ENCODE results near the gene HOXD11.

Gene HOXD11

DNA sequence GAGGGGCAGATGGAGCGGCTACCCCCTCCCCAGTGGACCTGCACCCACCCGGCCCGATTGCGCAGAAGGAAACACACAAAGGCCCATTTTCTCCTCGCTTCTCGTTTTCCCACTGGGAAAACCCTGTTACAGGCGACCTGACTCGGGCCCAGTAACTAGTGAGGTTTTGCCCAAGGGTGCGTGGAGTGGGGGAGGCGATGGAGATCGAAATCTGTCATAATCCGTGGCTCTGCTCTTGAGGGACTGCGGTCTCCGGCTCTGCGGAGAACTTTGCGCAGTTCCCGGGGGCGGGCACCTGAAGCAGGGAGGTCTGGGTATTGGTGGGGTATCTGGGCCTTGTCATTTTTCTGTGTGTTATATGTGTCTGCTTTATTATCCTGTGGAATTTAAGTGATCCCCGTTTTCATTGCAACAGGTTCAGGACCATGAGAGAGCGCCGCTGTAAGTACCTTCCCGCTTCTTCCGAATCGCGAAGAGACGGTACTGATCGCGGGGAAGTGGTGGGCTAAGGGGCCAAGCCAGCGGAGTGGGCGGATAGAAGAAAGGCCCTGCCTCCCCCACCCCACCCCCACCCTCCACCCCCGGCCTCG is 40.2 kb downstream of the HOXD11 start:
- DNase-seq: no peak

DNA sequence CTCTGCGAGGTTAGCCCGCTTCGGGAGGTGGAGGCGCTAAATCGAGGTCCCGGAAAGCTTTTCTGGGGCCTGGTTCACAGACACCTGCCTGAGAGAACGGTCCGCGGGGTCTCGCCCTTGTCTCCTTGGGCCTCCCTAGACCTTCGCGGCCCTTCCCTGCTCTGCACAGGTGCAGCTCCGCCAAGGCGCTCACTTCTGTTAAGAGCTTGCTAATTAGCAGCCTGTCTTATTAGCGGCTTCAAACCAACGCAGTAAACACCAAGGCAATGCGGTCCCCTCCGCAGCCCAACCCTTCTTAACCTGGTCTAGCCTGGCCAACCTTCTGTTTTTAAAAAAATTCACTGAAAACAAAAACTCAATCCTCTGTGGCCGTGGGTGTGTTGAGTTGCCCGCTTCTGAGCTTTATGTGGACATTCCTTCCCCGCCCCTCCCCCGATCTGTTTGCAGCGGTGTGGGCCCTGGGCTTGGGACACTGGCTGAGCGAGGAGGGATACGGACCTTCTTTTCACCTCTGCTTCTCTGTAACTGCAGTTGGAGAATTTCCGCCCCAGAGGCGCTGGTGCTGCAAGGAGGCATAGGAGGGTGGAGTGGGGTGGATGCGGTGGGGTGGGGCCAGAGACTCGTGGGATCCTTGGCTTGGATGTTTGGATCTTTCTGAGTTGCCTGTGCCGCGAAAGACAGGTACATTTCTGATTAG is 40.9 kb downstream of the HOXD11 start:
- DNase-seq: no peak

DNA sequence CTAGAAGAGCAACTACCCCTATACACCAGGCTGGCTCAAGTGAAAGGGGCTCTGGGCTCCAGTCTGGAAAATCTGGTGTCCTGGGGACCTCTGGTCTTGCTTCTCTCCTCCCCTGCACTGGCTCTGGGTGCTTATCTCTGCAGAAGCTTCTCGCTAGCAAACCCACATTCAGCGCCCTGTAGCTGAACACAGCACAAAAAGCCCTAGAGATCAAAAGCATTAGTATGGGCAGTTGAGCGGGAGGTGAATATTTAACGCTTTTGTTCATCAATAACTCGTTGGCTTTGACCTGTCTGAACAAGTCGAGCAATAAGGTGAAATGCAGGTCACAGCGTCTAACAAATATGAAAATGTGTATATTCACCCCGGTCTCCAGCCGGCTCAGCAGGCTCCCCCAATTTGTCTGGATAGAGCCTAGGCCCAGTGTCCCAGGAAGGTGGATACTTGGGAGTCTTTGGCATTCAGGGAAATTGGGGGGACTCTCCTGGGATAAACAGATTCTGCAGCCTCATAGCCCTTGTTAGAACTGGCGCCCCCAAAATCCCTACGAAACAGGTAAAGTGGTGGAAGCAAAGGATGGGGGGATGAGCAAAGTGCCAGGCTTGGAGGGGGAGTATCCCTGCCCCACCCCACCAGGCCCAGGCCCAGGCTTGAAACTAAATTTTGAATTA is 41.8 kb downstream of the HOXD11 start:
- no peak for DNase-seq

DNA sequence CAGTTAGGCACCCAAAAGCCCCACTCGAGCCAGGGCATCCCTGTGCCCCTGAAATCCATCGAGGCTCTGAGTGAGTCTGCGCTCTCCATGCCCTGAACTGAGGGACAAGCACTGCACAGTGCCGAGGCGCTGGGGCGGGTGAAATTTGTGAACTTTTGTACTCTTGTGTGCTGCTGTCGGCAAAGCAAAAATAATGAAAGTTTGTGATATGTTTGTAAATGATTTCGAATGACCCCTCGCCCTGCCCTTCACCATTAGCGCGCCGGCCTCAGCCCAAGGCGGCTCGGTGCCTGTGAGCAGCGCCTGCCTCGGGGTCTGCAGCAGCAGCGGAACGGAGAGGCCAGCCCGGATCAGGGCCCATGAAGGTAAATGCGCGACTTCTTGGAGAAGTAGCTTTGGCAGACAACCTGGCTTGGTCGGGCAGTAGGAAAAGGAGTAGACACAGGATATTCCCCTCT is 42.4 kb downstream of the HOXD11 start:
- no peak for DNase-seq

DNA sequence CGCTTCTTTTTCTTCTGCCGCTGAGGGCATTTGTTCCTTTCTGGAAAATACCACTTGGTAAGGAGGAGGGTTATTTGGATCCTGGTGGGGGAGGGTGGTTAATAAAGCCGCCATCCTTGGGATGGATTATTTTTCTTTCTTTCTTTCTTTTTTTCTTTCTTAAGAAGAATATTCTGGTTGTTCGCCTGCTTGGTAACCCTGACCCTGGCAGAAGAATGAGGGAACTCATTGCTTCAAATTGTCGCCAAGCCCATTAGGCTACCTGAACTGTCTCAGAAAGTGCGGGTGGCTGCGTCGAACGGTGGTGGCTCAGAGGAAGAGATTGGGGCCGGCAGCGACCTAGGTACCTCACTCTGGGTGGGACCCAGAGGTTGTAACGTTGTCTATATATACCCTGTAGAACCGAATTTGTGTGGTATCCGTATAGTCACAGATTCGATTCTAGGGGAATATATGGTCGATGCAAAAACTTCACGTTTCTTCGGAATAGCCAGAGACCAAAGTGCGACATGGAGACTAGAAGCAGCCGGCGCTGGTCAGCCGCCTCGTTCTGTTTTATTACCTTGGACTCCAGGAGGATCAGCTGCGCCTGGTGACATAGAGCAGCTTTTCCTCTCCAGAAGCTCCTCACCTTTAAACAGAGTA is 43.0 kb downstream of the HOXD11 start:
- DNase-seq: no peak

DNA sequence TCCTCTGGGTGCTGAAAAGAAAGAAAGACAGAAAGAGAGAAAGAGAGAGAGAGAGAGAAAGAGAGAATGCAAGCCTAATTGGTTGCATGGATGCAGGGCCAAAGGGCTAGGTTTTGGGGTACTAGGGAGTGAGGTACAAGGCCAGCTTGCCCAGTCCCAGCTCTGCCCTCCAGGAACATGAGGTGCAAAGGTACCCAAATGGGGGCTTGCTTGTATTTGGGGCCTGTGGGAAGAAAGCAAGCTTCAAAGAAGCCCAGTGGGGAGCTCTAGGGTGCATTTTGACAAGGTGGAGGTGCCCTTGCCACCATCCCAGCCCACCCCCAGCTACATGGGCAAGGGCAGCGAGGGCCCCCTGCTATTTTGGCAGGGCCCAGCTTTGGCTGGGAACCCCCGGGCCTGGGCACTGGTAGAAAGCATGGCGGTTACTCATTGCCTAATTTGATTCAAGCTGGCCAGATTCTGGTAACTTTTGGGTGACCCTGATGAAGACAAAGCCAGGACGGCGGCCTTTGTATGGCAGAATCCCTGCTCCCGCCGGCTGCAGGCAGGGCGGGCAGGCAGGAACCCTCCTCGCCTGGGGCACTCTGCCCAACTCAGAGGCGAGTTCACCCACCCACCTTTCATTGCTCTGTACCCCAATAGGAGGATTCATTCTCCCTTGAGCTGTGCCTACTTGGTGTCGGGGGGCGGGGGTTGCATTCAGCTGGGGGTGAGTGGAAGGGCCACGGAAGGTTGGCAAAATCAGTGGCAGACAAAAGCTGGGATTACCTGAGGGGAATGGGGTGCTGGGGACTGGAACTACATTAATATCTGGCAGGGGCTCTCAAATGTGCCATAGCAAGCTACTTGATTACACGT is 43.7 kb downstream of the HOXD11 start:
- DNase-seq: no peak

DNA sequence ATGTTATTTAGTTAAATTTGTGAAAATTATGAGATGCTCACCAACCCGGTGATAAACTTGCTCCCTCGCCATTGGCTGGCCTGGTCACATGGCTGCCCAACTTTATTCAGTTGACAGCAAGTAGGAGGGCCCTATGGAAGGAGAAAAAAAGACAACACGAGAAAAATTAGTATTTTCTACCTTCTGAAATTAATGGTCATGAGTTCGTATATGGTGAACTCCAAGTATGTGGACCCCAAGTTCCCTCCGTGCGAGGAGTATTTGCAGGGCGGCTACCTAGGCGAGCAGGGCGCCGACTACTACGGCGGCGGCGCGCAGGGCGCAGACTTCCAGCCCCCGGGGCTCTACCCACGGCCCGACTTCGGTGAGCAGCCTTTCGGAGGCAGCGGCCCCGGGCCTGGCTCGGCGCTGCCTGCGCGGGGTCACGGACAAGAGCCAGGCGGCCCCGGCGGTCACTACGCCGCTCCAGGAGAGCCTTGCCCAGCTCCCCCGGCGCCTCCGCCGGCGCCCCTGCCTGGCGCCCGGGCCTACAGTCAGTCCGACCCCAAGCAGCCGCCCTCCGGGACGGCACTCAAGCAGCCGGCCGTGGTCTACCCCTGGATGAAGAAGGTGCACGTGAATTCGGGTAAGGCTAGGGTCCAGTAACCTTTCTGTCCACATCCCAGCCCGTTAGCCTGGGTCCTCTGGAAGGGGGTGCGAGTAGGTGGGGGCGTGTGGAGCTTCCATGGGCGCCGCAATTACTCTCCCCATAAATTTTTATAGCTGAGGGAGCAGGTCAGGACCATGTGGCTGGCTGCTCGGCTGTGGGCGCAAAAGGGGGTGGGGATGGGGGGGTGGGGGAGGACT is 44.6 kb downstream of the HOXD11 start, which contains the start of gene HOXD4:
Gene HOXD4, plus strand, starts transcription at position 109 of the 846 bp plus-strand sequence. Its CDS starts 84 bp downstream, at position 193.
- no peak for DNase-seq

DNA sequence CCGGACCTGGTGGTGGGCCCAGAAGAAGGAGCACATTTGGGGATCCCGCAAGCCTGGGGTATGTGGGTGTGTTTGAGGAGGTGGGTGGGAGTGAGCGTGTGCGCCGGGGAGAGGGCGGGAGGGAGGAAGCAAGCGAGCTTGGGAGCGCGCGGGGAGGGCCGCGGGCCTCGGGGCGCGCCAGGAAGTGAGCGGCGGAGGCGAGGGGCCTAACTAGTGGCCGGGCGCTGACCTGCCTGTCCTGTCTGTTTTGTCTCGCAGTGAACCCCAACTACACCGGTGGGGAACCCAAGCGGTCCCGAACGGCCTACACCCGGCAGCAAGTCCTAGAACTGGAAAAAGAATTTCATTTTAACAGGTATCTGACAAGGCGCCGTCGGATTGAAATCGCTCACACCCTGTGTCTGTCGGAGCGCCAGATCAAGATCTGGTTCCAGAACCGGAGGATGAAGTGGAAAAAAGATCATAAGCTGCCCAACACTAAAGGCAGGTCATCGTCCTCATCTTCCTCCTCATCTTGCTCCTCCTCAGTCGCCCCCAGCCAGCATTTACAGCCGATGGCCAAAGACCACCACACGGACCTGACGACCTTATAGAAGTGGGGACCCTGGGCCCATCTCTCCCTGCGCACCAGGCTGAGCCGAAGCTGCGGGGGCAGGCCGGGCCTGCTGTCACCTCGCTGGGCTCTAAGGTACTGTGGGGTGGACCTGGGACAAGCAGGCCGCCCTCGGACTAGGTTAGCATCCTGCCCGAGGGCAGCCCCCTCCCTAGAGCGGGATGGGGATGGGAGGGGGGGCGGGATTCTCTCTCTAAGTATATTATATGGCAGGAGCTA is 45.5 kb downstream of the HOXD11 start:
- no peak for DNase-seq

DNA sequence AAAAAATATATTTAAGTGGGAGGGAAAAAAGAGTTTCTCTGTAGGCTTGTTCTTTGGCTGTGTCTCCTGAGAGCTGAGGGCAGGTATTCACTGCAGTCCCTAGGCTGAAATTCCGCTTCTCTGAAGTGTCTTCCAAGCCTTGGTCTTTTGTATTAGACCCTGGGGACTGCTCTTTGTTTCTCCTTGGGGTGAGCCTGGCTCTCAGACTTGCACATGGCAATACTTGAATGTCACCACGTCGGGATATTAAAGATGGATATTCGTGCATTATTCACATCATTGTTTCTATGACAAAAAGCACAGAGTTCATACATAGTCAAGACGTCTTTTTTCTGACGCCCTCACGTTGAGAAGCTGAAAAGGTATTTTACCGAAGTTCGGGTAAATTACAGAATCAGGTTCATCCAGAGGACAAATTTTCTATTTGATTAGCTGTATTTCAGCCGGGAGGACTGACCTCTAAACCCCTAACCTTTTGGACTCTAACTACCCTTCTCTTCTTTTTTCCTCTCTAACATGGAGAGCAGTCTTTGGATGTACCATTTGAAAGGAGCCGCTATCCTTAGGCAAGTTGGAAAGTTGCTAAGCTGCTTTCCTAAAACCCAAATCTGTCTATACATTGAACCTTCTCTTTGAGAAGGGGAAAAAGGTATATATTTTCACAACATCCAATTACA is 47.6 kb downstream of the HOXD11 start:
- DNase-seq: no peak

DNA sequence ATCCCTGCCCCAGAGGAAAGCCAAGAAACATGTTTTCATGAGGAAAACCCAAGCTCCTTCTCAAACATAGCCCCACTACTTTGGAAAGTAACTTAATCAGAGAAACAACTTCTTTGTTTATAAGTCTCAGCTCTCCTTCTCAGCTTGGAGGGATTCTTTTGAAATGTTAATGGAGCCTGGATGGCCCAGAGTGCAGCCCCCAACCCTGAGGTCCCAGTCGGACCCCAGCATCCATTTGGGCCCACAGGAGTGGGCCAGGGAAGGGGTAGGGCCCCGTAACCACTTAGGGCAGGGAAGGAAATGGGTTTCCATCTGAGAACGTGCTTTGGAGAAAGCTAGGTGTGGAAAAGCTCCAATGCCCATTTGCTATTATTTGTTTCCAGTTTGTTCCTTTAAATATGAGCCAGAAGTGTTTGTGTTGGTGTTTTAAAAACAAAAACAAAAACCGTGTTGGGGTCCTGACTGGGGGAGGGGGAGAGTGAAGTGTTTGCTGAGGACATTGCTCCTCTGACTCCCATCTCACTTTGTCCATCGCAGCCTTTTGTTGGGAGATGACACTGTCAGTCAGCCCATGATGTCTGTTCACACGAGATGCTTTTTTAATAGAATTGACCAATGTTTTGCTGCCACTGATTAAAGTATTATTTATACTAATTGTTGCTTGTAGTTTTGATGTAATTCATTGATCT is 48.4 kb downstream of the HOXD11 start:
- no peak for DNase-seq

DNA sequence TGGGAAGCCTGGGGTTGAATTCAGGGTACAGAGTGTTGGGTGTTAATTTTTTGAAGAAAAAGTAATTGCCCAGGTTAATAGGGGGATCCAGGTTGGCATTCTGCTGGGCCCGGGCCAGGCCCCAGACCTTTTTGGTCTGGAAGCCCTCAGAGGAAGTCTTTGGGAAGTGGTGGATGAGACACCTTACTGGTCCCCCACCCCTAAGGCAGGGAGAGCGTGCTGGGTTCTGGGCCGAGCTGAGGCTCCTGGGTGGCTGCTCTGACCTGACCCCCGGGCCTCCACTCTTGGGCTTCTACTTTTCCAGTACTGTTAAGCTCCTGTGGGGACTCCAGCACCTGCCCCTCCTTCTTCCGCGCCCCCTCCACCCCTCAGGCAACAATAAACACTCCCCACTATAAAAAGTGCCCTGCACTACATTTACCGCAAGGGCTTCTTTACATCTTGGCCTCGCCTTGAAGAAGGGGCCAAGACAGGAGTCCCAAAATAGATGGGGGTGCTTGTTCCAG is 49.3 kb downstream of the HOXD11 start:
- DNase-seq: no peak

DNA sequence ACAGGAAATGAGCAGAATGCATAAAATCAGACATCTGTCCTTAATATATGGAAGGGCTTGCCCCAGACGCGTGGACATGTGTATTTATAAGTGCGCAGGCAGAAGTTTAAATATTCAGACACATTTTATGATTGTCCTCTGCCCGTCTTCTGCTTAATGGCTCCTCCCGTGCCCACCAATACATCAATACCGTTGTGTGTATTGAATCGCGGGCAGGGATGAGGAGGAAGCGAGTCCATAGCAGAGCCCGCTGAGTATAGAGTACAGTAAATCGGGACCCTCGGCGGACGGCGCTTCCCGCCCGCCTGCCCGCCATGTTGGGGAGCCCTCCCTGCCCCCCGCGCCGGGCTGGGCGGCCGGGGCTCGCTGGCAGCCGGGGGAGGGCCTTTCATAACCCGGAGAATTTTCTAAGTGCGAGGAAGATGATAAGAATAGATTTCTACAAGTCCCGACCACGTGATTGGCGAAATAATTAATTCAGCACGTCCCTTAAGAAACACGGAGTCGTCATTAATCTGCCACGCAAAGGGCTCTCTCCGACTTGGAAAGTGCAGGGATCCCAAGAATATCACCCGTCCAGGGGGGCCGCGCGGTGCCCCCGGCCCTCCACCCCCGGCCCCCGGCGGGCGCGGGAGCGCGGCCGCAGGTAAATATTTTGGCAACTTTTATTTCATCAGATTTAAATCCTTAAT is 49.9 kb downstream of the HOXD11 start, which contains the start of gene HOXD3:
Gene HOXD3, plus strand, starts transcription at position 501 of the 692 bp plus-strand sequence. CDS start 11,808 bp downstream, outside the sequence.
- no peak for DNase-seq

DNA sequence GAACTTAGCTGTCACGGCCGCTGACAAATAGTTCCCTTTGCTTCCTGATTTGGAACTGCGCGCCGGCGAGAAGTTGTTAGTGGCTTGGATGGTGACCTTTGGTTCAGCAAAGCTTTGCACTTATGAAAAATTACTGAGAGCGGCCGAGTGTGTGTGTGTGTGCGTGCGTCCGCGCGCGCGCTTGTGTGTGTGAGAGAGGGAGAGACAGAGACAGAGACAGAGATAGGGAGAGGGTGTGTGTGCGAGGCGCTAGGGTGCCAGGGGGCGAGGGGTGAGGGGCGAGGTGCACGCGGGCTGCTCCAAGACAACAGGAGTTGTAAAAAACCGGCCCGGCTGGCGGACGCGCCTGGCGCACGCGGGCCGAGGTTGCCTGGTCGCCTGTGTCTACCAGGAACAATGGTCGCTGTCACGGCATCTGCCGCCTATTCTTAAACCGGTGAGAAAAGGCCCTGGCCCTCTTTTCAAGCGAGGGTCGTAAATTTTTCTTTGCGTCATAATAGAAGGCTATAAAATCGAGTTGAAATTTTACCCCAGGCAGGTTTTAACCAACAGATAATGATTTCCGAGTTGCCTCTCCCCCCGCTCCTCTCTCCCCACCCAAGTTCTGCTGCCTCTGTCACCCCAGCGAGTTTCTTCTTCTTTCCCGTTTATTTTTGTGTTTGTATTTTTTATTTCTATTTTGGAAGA is 50.6 kb downstream of the HOXD11 start:
- DNase-seq: no peak

DNA sequence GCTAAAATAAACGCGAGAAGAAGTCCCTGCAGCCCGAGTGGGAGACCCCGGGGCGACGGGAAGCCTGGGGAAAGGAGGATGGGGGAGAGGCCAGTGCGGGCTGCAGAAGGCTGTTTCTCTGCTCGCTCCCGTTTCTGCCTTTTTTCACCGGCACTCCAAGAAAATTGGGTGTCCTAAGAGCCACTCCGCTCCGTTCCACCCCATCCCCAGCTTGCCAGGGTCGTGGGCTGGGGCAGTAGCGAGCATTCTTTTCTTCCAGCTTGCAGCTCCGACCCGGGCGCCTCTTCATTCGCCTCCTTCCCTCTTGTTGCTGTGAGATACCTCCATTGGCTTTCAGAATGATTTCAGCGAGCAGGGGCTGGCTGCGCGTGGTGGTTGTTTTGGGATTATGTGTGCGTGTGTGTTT is 51.1 kb downstream of the HOXD11 start:
- DNase-seq: no peak

DNA sequence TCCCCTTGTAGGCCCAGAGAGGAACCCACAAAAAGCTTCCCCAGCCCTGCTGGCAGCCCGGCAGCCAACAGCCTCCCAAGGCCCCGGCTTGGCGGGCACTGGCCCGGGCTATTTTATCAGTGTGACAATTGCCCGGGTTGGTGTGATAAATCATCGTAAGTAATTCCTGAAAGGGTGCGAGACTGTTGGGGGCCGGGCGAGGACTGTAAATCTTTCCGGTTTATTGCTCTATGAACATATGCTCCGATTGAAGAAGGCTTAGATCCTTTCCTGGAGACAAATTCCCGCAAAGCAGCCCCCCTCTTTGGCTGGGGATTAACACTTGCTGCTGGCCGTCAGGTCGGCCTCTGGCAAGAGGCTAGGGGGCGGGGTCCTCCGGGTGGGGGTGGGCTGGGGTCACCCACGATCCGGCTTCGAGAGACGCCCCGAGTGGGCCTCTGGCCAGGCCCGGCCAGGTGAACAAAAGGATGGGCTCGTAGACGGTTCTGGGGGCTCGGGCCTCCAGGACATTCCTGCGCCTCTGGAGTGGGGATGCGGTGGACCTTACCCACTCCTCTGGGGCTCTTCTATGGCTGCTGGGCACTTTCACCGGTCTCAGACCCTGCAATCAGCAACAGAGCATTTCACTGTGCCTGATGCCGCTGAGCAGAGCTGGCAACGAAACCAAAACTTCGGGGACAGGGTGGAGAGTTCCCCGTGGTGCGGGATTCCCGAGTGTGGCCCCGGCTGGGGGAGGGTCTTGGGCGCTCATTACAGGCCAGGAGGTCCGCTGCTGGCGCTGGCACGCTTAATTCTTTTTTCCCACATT is 52.0 kb downstream of the HOXD11 start:
- no peak for DNase-seq

All from nucleus accumbens (tissue), 56 donors.